K562 (cell line): ENCODE results near the gene MERTK. TPM values are rescaled to one million over a fixed set of nuclear protein-coding genes. Genes with fewer than 3 reads are reported as not detected.

ENCODE experiments used
- ATAC-seq: fragments of 200-7000 bp; cut with Tn5 transposase; 3 replicates; pipeline ENCODE4 v1.9.1; 2020; ENCODE audit warnings: moderate library complexity
- BruUV-seq: library from RNA; stranded (reverse); fragments of 400-500 nt; replicated peaks from 2 replicates; lab custom pipeline; 2021; lab: Mats Ljungman, UMichigan
- CTCF ChIA-PET: fragments of 300-600 bp; formaldehyde crosslinking; extraction: SDS; loops from one replicate; lab custom pipeline; 2021; ENCODE audit warnings: low intra/inter-chr PET ratio; lab: Yijun Ruan, JAX
- POLR2A ChIA-PET: fragments of 300-600, 350-650 bp; sonication (Branson Sonifier 250); formaldehyde crosslinking; extraction: SDS; loops from one replicate; lab custom pipeline; 2021; ENCODE audit warnings: antibody characterized with exemption, inconsistent platforms; lab: Yijun Ruan, JAX
- DNase-seq, 4 experiments: peaks; one replicate each; pipeline versions ENCODE4 v3.0.0 to v3.0.0-alpha.2; 2011 to 2018; ENCODE audit warnings: low spot score in 3 of 4, mixed read lengths in 3 of 4; ENCODE audit errors: extremely low read depth in 1 of 4
- FAIRE-seq: peaks from 2 replicates; lab custom pipeline; 2011; peaks lifted over from hg19 to GRCh38; lab: Jason Lieb, UNC
- H2AFZ ChIP-seq: 2 replicates; pipeline ENCODE4 v1.6.0; 2011; ENCODE audit warnings: low read depth, low read length, control low read depth, inconsistent platforms
- H3K27ac ChIP-seq: fragments of 200-600 bp; 3 replicates; pipeline ENCODE4 v1.8.0; 2011; ENCODE audit warnings: low read depth, mild to moderate bottlenecking, control low read depth, inconsistent platforms, low read length, moderate library complexity, mixed read lengths; ENCODE audit errors: extremely low read depth
- H3K27me3 ChIP-seq, 2 experiments: fragments of 300-600 bp in 1 of 2; 2 replicates in 1 of 2; 3 replicates in 1 of 2; pipeline versions ENCODE4 v1.6.0 to v1.8.0; 2011; ENCODE audit warnings: inconsistent platforms in 2 of 2, low read length in 2 of 2, mild to moderate bottlenecking in 1 of 2, mixed read lengths in 1 of 2, moderate library complexity in 1 of 2; ENCODE audit not compliant: control insufficient read depth in 2 of 2, insufficient read depth in 2 of 2
- H3K36me3 ChIP-seq: fragments of 300-600 bp; 3 replicates; pipeline ENCODE4 v1.8.0; 2011; ENCODE audit warnings: mild to moderate bottlenecking, low read length, inconsistent platforms; ENCODE audit not compliant: control insufficient read depth, insufficient read depth
- H3K4me1 ChIP-seq, 2 experiments: fragments of 200-600 bp in 1 of 2; replicated peaks in 1 of 2; 2 replicates in 1 of 2; 3 replicates in 1 of 2; pipeline versions ENCODE4 v1.5.1 to v1.8.0; 2011; ENCODE audit warnings: inconsistent platforms in 2 of 2, low read length in 2 of 2, mild to moderate bottlenecking in 1 of 2, mixed read lengths in 1 of 2, moderate library complexity in 1 of 2; ENCODE audit not compliant: control insufficient read depth in 2 of 2, insufficient read depth in 2 of 2
- H3K4me2 ChIP-seq: 2 replicates; pipeline ENCODE4 v1.6.1; 2011; ENCODE audit warnings: low read length, control low read depth, inconsistent platforms, mixed read lengths; ENCODE audit not compliant: insufficient read depth
- H3K4me3 ChIP-seq: fragments of 200-600 bp; sonication (generic), shearing (Covaris generic); 2 replicates; pipeline ENCODE4 v1.5.1; 2016; ENCODE audit warnings: control low read depth, inconsistent platforms
- H3K79me2 ChIP-seq: fragments of 200-600 bp; 3 replicates; pipeline ENCODE4 v1.8.0; 2011; ENCODE audit warnings: low read length, inconsistent platforms; ENCODE audit not compliant: control insufficient read depth, insufficient read depth
- H3K9ac ChIP-seq, 2 experiments: 2 replicates each; pipeline versions ENCODE4 v1.6.0 to v1.6.1; 2011; ENCODE audit warnings: low read depth in 2 of 2, low read length in 2 of 2, control low read depth in 1 of 2, inconsistent platforms in 1 of 2, mild to moderate bottlenecking in 1 of 2, mixed read lengths in 1 of 2; ENCODE audit not compliant: insufficient read depth in 1 of 2
- H3K9me1 ChIP-seq: one replicate; pipeline ENCODE4 v1.6.0; 2011; ENCODE audit warnings: inconsistent platforms, mild to moderate bottlenecking, low read length, moderate library complexity; ENCODE audit not compliant: control insufficient read depth, insufficient read depth
- H3K9me3 ChIP-seq: replicated peaks from 2 replicates; pipeline ENCODE4 v1.5.1; 2011; ENCODE audit warnings: low read depth, low read length, inconsistent platforms; ENCODE audit not compliant: control insufficient read depth, insufficient read depth
- H4K20me1 ChIP-seq: replicated peaks from 2 replicates; pipeline ENCODE4 v1.6.1; 2011; ENCODE audit warnings: low read length, inconsistent platforms, mixed read lengths; ENCODE audit not compliant: control insufficient read depth, insufficient read depth
- CBFA2T3 ChIP-seq: fragments of 450-650 bp; IDR thresholded peaks from 2 replicates; pipeline ENCODE4 v1.6.1; 2017
- CBX3 ChIP-seq, 2 experiments: IDR thresholded peaks; 1 replicate in 1 of 2; 2 replicates in 1 of 2; pipeline ENCODE4 v1.6.1; 2012; ENCODE audit warnings: inconsistent platforms in 2 of 2, low read length in 2 of 2, borderline replicate concordance in 1 of 2, control low read depth in 1 of 2
- EP300 ChIP-seq: IDR thresholded peaks from 2 replicates; pipeline ENCODE4 v1.6.1; 2012; ENCODE audit warnings: low read length, improper control_type of control experiment
- ESRRA ChIP-seq: fragments of 450-650 bp; IDR thresholded peaks from 2 replicates; pipeline ENCODE4 v1.6.1; 2014; ENCODE audit warnings: low read depth, mild to moderate bottlenecking, moderate library complexity, borderline replicate concordance
- GATA2 ChIP-seq: sonication (generic); formaldehyde crosslinking; IDR thresholded peaks from 2 replicates; pipeline ENCODE4 v1.4.0; 2020; ENCODE audit warnings: mild to moderate bottlenecking, missing genetic modification reagents
- HMGN3 ChIP-seq: IDR thresholded peaks from 2 replicates; pipeline ENCODE4 v1.6.1; 2011; ENCODE audit warnings: borderline replicate concordance, low read depth, mild to moderate bottlenecking, mixed read lengths, low read length; ENCODE audit not compliant: insufficient read length; ENCODE audit errors: extremely low read depth
- MAZ ChIP-seq, 2 experiments: fragments of 450-650 bp in 1 of 2; sonication (generic) in 1 of 2; formaldehyde crosslinking; IDR thresholded peaks in 1 of 2; conservative IDR thresholded peaks in 1 of 2; 2 replicates each; pipeline versions ENCODE4 v1.4.0 to v1.5.0; 2020; ENCODE audit warnings: mild to moderate bottlenecking in 1 of 2, missing genetic modification reagents in 1 of 2
- NFIC ChIP-seq: fragments of 450-650 bp; IDR thresholded peaks from 2 replicates; pipeline ENCODE4 v1.6.1; 2017; ENCODE audit warnings: mild to moderate bottlenecking, inconsistent platforms
- NR2C1 ChIP-seq, 2 experiments: fragments of 450-650 bp; IDR thresholded peaks; 2 replicates each; pipeline ENCODE4 v1.6.1; 2017; ENCODE audit warnings: mild to moderate bottlenecking in 2 of 2, antibody characterized with exemption in 1 of 2, inconsistent platforms in 1 of 2, missing compliant biosample characterization in 1 of 2, missing genetic modification characterization in 1 of 2
- SRF ChIP-seq, 2 experiments: fragments of 250-450, 450-650 bp in 1 of 2; sonication (Bioruptor Pico) in 1 of 2; sonication (generic) in 1 of 2; formaldehyde crosslinking; IDR thresholded peaks; 2 replicates each; pipeline versions ENCODE4 v1.5.0 to v1.5.1; 2020 to 2022; ENCODE audit warnings: mild to moderate bottlenecking in 1 of 2, missing genetic modification reagents in 1 of 2
- TAF15 ChIP-seq: fragments of 200-400 bp; formaldehyde crosslinking; IDR thresholded peaks from 2 replicates; pipeline ENCODE4 v1.6.1; 2017; ENCODE audit warnings: mild to moderate bottlenecking, low read depth, low read length, moderate library complexity
- ZNF133 ChIP-seq: fragments of 250-450 bp; sonication (Bioruptor Pico); IDR thresholded peaks from 2 replicates; pipeline ENCODE4 v1.4.0; 2020; ENCODE audit warnings: mild to moderate bottlenecking
- ZNF274 ChIP-seq: IDR thresholded peaks from 2 replicates; pipeline ENCODE4 v1.6.1; 2011; ENCODE audit warnings: low read depth, mild to moderate bottlenecking, low read length, moderate library complexity, borderline replicate concordance
- WGBS: fragments of 100-300 bp; shearing (Covaris generic); methylation state at CpG from one replicate; pipeline ENCODE4 v1.1.6; 2016; ENCODE audit warnings: low coverage, mixed read lengths; ENCODE audit not compliant: insufficient coverage; ENCODE audit errors: missing lambda C conversion rate; 5-methylcytosine and 5-hydroxymethylcytosine counted together
- in situ Hi-C: fragments of 300-500 bp; cut with MboI; formaldehyde crosslinking; loops from 4 replicates; pipeline ENCODE4 v1.15.0; 2018; ENCODE audit warnings: inconsistent platforms, mixed read lengths
- intact Hi-C: fragments of 100-400 bp; cut with micrococcal nuclease; formaldehyde crosslinking; loops from 2 replicates; pipeline ENCODE4 v1.14.2; 2022
- polyA plus RNA-seq, 8 experiments: library from polyadenylated mRNA; depleted of rRNA in 4 of 8; stranded (reverse) in 5 of 8; unstranded in 3 of 8; fragments of >200 nt; fragmentation: Nextera tagmentation in 2 of 8; fragmentation: Illumina TruSeq in 1 of 8; extraction: Ambion mirVana in 2 of 8; extraction: Trizol in 1 of 8; gene quantifications; 2 replicates each; pipeline versions ENCODE4 v1.2.1 to v1.2.3, GENCODE V29; 2011 to 2014; ENCODE audit warnings: inconsistent platforms in 1 of 8, missing spikeins in 1 of 8
- total RNA-seq, 7 experiments: library from RNA; depleted of rRNA in 6 of 7; stranded (reverse); fragments of >200 nt in 6 of 7; fragmentation: Illumina TruSeq in 2 of 7; extraction: Trizol in 2 of 7; gene quantifications; 2 replicates each; pipeline versions ENCODE4 v1.2.1 to v1.2.3, GENCODE V29; 2011 to 2021; ENCODE audit warnings: low replicate concordance in 1 of 7

Gene MERTK
- total and polyA plus RNA-seq, 9 of the 15 experiments (the other 6 are each of a cell fraction or from before 2014, with no cell fraction given): 0.23 to 1.6 (median 0.74) TPM

GRCh38 chr2:111896024-111896423 lies 2.4 kb upstream of the MERTK start (continued):
- TF ChIP-seq NR2C1 (IDR thresholded peaks at IDR 0.05) (no peak), NR2C1 (tag; IDR thresholded peaks at IDR 0.05) (0 out of 2 replicates have a peak, but pooled peaks have one; percentile 33), ZNF133 (CRISPR knock-in tag) (0 out of 2 replicates have a peak, but pooled peaks have one; percentile 54), GATA2 (0 out of 2 replicates have a peak, but pooled peaks have one; percentile 42), CBFA2T3 (peak; percentile 49), ZNF274 (no peak), HMGN3 (no peak), SRF (CRISPR knock-in tag; IDR thresholded peaks at IDR 0.05) (peak in 1 of 2 experiments; percentile 73; a peak in 2 of 4 replicates), ESRRA (peak; percentile 92), MAZ (CRISPR knock-in tag; conservative IDR thresholded peaks at IDR 0.05 in 1 of 2, IDR thresholded peaks at IDR 0.05 in 1 of 2) (peak in 1 of 2 experiments; percentile 14; a peak in 1 of 4 replicates), EP300 (no peak), TAF15 (no peak)
- TF ChIP-seq, all 486 proteins: peak for 14

DNA sequence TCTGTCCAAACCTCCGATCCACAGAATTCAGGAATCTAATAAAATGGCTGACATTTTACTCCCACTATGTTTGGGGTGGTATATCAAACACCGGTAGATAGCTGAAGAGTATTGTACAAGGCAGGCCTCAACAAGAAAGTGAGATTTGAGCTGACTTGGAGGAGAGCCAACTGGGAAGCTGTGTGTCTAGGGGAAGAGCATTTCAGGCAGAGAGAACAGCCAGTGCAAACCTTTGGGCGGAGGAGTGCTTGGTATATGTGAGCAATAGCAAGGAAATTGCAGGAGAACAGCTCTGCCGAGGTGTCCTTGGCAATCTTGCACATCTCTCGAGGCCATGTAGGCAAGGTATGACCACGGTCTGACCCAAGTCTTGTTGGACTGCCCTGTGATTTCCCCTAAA lies 1.8 kb upstream of the MERTK start:
- Histone ChIP-seq H2AFZ (0 out of 2 replicates have a peak overlapping the region, but pooled peaks have one; percentile 7), H3K36me3 (no peaks in the 10 kb centered on the region), H3K4me2 (no peak overlapping the region), H3K27me3 (peaks cover 0 to 6% of the 10 kb centered on the region in 2 experiments; a peak in 2 of 5 replicates), H3K79me2 (no peaks in the 10 kb centered on the region), H3K4me1 (peaks cover 18 to 24% of the 10 kb centered on the region in 2 experiments), H3K9ac (no peak overlapping the region), H3K4me3 (no peak overlapping the region), H3K27ac (no peak overlapping the region), H3K9me1 (no peaks in the 10 kb centered on the region), H3K9me3 (no peaks in the 10 kb centered on the region), H4K20me1 (no peaks in the 10 kb centered on the region)
- BruUV-seq: no TSS peak
- intact Hi-C loops: loop anchor here (5.0 kb wide), 1 partner anchor 361 kb away; the partner anchor contains the start of gene ZC3H8
- ChIA-PET POLR2A (interaction anchor here (1.1 kb wide), 1 partner anchor 11 kb away, joined by 3 read pairs; no protein-coding TSS in a partner anchor), CTCF (interaction anchor here (1.3 to 2.1 kb wide), 2 partner anchors 152 kb away, joined by 4 to 8 read pairs; no protein-coding TSS in a partner anchor)
- ATAC-seq (no peak), DNase-seq (peak in 1 of 4 experiments; percentile 29), FAIRE-seq (peak; percentile 48)
- TF ChIP-seq NFIC (peak; percentile 77), CBX3 (IDR thresholded peaks at IDR 0.05; ENCODE audit: borderline replicate concordance in 1 of 2, low read length in 2 of 2) (no peak)
- 68% methylated on average over 6 of the region's 6 CpGs for WGBS
- in situ Hi-C loops: loop anchor here (25.0 kb wide), 1 partner anchor 341 kb away; no protein-coding TSS in a partner anchor
